Liver (tissue), 2 donors: ENCODE results near the gene MEOX1.

Experiments
- CTCF ChIP-seq: fragments of 150-350 bp; IDR thresholded peaks from 2 replicates; pipeline ENCODE4 v1.5.1; 2017; ENCODE audit warnings: improper control_type of control experiment, low read depth, low read length; ENCODE audit not compliant: missing input control
- MAX ChIP-seq: IDR thresholded peaks from 2 replicates; pipeline ENCODE4 v1.6.1; 2016; ENCODE audit warnings: antibody characterized with exemption
- donor health status: healthy.

- TF ChIP-seq CTCF: no peak
- no peak for TF ChIP-seq MAX
These were observed 855 bp upstream of the MEOX1 start for GRCh38 chr17:43662413-43663141.
